ENCODE data around the gene APOB. TPM values are rescaled to one million over a fixed set of nuclear protein-coding genes. Genes with fewer than 3 reads are reported as not detected.

APOB gene
- total and polyA plus RNA-seq, 2 of the 13 experiments (the other 11 are each of a cell fraction or from before 2014, with no cell fraction given), result 1,569 to 2,515 TPM

- TF ChIP-seq E2F2 (CRISPR knock-in tag; IDR thresholded peaks at IDR 0.05; ENCODE audit: borderline replicate concordance) (peak; percentile 82; the same call in 1 of the 2 replicates), HNRNPK (IDR thresholded peaks at IDR 0.05; ENCODE audit: low read depth, low read length, poor library complexity, severe bottlenecking) (no peak), ZNF256 (CRISPR knock-in tag; conservative IDR thresholded peaks at IDR 0.05) (0 out of 2 replicates have a peak, but pooled peaks have one; percentile 46), KAT8 (CRISPR knock-in tag; IDR thresholded peaks at IDR 0.05) (peak; percentile 88), KDM3A (CRISPR knock-in tag; IDR thresholded peaks at IDR 0.05; ENCODE audit: low read depth) (peak; percentile 82; the same call in 1 of the 2 replicates), ZNF260 (CRISPR knock-in tag; IDR thresholded peaks at IDR 0.05; ENCODE audit: borderline replicate concordance, low read depth) (no peak), ZNF207 (IDR thresholded peaks at IDR 0.05; ENCODE audit: borderline replicate concordance) (no peak), RFXAP (CRISPR knock-in tag; IDR thresholded peaks at IDR 0.05; ENCODE audit: borderline replicate concordance) (peak; percentile 72; the same call in 1 of the 2 replicates), NRL (CRISPR knock-in tag; IDR thresholded peaks at IDR 0.05; ENCODE audit: borderline replicate concordance) (no peak), HOMEZ (CRISPR knock-in tag; IDR thresholded peaks at IDR 0.05; ENCODE audit: low read depth) (peak; percentile 89), ZNF674 (CRISPR knock-in tag; IDR thresholded peaks at IDR 0.05; ENCODE audit: low read depth) (no peak; the same call in 1 of the 2 replicates), RAD51 (IDR thresholded peaks at IDR 0.05; ENCODE audit: borderline replicate concordance) (no peak), ATF5 (CRISPR knock-in tag; IDR thresholded peaks at IDR 0.05; ENCODE audit: low read depth) (no peak), ZKSCAN8 (CRISPR knock-in tag; IDR thresholded peaks at IDR 0.05; ENCODE audit: borderline replicate concordance) (peak; percentile 69), ADNP (CRISPR knock-in tag; IDR thresholded peaks at IDR 0.05) (no peak), NFKBIZ (CRISPR knock-in tag; IDR thresholded peaks at IDR 0.05) (peak; percentile 57; the same call in 1 of the 2 replicates), PLRG1 (conservative IDR thresholded peaks at IDR 0.05) (no peak), ZNF367 (CRISPR knock-in tag; IDR thresholded peaks at IDR 0.05; ENCODE audit: borderline replicate concordance) (peak; percentile 81; the same call in 1 of the 2 replicates), TFDP2 (CRISPR knock-in tag; IDR thresholded peaks at IDR 0.05) (0 out of 2 replicates have a peak, but pooled peaks have one; percentile 12), HBP1 (CRISPR knock-in tag; IDR thresholded peaks at IDR 0.05; ENCODE audit: low read depth) (peak; percentile 76; the same call in 1 of the 2 replicates), TBP (CRISPR knock-in tag; IDR thresholded peaks at IDR 0.05) (no peak), RFX1 (IDR thresholded peaks at IDR 0.05) (no peak), SMAD9 (CRISPR knock-in tag; IDR thresholded peaks at IDR 0.05) (no peak)
Measured at GRCh38 chr2:21070341-21071257, 26.7 kb upstream of the APOB start (continued).

All from HepG2 (cell line).